ENCODE data around the gene PIEZO1.

PIEZO1 gene

DNA sequence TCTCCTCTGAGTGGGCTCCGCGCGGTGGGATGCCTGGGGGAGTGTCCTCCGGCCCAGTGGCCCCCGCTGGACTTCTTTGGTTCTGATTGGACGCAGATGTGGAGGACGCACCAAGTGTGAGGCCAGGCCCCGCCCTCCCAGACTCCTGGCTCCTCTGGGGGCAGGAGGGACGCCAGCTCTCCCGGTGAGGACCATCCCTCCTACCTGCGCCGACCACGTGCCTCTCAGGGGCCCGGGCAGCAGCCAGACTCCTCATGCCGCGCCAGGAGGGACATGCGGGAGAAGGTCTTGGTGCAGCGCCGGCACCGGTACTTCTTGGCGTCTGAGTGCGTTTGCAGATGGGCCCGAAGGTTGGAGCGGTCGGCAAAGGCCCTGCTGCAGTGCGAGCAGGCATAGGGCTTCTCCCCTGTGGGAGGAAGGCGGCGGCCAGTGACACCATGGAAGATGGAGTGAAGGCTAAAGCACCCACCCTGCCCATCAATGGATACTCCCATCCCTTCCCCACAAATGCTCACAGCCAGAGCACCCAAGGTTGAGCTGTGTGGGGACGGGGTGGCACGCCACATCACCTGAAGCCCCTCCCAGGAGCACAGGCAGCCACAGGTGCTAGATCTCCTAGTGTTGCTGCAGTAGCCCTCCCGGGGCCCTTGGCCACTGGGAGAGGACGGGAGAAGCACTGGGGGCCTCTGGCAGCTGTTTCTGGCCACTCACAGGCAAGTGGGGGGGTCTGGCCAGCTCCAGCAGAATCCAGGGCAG, 106.6 kb downstream of the PIEZO1 start:
- no peak overlapping the region for H3K27ac ChIP-seq
- ChIA-PET CTCF (interaction anchor here (0.7 kb wide), 1 partner anchor 235 kb away, joined by 3 read pairs; no protein-coding TSS in a partner anchor), POLR2A (ENCODE audit: low non-redundant PET) (no interaction called here)
- no peak for DNase-seq (ENCODE audit: low spot score)
- TF ChIP-seq, protein P1, sequence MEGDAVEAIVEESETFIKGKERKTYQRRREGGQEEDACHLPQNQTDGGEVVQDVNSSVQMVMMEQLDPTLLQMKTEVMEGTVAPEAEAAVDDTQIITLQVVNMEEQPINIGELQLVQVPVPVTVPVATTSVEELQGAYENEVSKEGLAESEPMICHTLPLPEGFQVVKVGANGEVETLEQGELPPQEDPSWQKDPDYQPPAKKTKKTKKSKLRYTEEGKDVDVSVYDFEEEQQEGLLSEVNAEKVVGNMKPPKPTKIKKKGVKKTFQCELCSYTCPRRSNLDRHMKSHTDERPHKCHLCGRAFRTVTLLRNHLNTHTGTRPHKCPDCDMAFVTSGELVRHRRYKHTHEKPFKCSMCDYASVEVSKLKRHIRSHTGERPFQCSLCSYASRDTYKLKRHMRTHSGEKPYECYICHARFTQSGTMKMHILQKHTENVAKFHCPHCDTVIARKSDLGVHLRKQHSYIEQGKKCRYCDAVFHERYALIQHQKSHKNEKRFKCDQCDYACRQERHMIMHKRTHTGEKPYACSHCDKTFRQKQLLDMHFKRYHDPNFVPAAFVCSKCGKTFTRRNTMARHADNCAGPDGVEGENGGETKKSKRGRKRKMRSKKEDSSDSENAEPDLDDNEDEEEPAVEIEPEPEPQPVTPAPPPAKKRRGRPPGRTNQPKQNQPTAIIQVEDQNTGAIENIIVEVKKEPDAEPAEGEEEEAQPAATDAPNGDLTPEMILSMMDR (conservative IDR thresholded peaks at IDR 0.05; ENCODE audit: low read depth), result no peak

- no peak overlapping the region for H3K27ac ChIP-seq
- DNase-seq (ENCODE audit: low spot score), result no peak
- TF ChIP-seq, protein P1 (conservative IDR thresholded peaks at IDR 0.05; ENCODE audit: low read depth), result no peak
- CTCF ChIA-PET, result no interaction called here
- POLR2A ChIA-PET (ENCODE audit: low non-redundant PET), result no interaction called here
Measured at GRCh38 chr16:88677721-88678120, 107.3 kb downstream of the PIEZO1 start.

DNA sequence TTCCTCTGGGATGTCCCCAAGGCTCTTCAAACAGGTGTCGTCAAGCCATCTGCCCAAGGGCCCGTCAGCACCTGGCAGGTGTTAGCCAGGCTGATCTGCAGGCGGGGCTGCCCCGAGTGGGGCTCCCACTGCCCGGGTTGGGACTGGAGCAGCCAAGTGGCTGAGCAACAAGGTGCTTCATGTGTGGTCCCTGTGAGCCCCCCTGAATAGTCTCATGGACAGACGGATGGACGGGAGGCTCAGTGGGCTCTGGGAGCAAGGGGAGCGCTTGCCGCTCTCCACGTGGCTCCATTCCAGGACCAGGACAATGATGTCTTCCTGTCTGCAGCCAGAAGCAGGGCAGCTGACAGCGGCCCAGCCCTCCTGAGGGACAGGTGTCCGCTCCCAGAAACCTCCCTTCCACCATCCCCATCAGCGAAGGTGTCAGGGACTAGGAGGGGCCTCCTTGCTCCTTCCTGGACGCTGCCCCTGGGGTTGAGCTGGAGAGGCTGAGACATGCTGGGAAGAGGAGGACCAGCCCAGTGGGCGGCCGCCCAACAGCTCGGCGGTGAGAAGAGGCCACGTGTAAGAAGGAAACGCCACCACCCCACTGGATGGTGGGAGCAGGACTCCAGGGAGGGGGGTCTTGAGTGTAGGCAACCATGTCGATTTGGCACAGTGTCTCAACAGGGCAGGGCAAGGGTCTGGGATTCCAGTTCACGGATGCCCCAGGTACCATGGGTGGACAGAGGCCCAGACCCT, 108.3 kb downstream of the PIEZO1 start:
- ChIA-PET CTCF (interaction anchor here (0.5 kb wide), 1 partner anchor 25 kb away, joined by 4 read pairs; no protein-coding TSS in a partner anchor), POLR2A (ENCODE audit: low non-redundant PET) (no interaction called here)
- TF ChIP-seq, protein P1 (conservative IDR thresholded peaks at IDR 0.05; ENCODE audit: low read depth), result no peak
- no peak overlapping the region for H3K27ac ChIP-seq
- no peak for DNase-seq (ENCODE audit: low spot score)

- TF ChIP-seq, protein P1 (conservative IDR thresholded peaks at IDR 0.05; ENCODE audit: low read depth), result no peak
- no peak for DNase-seq (ENCODE audit: low spot score)
- H3K27ac ChIP-seq, result no peak overlapping the region
- ChIA-PET POLR2A (ENCODE audit: low non-redundant PET) (interaction anchor here (0.5 kb wide), 1 partner anchor 294 kb away, joined by 3 read pairs; no protein-coding TSS in a partner anchor), CTCF (interaction anchor here (1.0 to 1.2 kb wide), 2 partner anchors 11 to 13 kb away, joined by 3 to 5 read pairs; no protein-coding TSS in a partner anchor)
Measured at GRCh38 chr16:88673716-88674379, 111.2 kb downstream of the PIEZO1 start.

GRCh38 chr16:88672776-88673175, 112.2 kb downstream of the PIEZO1 start:
- ChIA-PET CTCF (interaction anchor here (0.5 to 0.6 kb wide), 2 partner anchors 244 to 420 kb away, joined by 3 to 4 read pairs; no protein-coding TSS in a partner anchor), POLR2A (ENCODE audit: low non-redundant PET) (interaction anchor here (1.1 kb wide), 1 partner anchor 13 kb away, joined by 3 read pairs; no protein-coding TSS in a partner anchor)
- no peak for DNase-seq (ENCODE audit: low spot score)
- TF ChIP-seq, protein P1 (conservative IDR thresholded peaks at IDR 0.05; ENCODE audit: low read depth), result no peak
- H3K27ac ChIP-seq, result no peak overlapping the region

GRCh38 chr16:88671806-88672205, 113.2 kb downstream of the PIEZO1 start:
- DNase-seq (ENCODE audit: low spot score), result no peak
- POLR2A ChIA-PET (ENCODE audit: low non-redundant PET), result no interaction called here
- TF ChIP-seq, protein P1 (conservative IDR thresholded peaks at IDR 0.05; ENCODE audit: low read depth), result no peak
- H3K27ac ChIP-seq, result no peak overlapping the region
- CTCF ChIA-PET, result interaction anchor here (0.8 kb wide), 1 partner anchor 9 kb away, joined by 4 read pairs; no protein-coding TSS in a partner anchor

Data from RWPE1 (cell line).